GM19328 (cell line): ENCODE measurements around the gene POLN.

Experiments
- ATAC-seq: cut with Tn5 transposase; IDR thresholded peaks from one replicate; pipeline ENCODE4 v1.9.1; 2021; ENCODE audit warnings: mild to moderate bottlenecking, moderate library complexity; ENCODE audit not compliant: unreplicated experiment

The POLN gene

DNA sequence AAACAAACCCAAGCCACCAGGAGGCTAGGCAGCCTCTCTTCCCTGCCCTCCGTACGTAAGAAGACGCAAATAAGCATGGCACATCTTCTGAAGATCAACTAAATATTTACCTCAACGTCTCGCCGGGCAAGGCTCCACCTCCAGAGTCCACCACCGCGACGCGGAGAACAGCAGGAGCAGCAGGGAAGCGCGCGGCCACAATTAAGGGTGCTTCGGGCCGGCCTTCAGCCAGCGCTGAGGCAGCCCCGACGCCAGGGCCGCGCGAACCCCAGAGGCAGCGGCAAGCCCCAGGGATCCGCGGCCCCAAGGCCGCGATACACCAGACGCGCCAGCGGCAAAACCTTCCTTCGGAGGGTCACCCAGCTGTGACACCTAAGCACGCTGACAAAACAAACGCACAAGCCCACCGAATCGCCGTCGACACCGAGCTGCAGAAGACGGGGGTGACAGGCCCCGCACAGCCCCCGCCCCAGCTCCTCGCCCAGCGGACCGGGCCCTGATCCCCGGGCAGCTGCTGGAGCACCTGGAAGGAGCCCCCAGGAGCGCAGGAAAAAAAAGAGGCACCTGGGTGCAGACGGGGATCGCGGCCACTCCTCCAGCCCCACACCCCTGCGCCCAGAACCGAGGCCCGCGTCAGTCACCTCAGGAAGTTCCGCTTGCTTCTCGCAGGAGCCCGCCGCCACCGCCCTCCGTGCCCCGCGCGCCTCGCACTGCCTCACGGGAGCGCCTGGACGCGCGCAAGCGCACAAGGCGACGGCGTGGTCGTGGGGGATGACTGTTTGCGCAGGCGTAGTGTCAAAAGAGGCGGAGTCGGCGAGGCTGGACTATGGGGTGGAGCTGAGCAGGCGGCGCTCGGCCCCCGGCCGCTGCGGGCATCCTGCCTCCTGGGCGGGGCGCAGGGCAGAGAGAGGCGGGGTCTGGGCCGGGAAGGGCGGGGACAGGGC is at the start of gene POLN, which contains the start of gene HAUS3:
Gene POLN, minus strand, starts transcription at position 712 of the 944 bp plus-strand sequence. CDS start 12,890 bp downstream, outside the sequence.
Gene HAUS3, minus strand, starts transcription at position 712 of the 944 bp plus-strand sequence. CDS start 1,175 bp downstream, outside the sequence.
- peak; percentile 89 for ATAC-seq

DNA sequence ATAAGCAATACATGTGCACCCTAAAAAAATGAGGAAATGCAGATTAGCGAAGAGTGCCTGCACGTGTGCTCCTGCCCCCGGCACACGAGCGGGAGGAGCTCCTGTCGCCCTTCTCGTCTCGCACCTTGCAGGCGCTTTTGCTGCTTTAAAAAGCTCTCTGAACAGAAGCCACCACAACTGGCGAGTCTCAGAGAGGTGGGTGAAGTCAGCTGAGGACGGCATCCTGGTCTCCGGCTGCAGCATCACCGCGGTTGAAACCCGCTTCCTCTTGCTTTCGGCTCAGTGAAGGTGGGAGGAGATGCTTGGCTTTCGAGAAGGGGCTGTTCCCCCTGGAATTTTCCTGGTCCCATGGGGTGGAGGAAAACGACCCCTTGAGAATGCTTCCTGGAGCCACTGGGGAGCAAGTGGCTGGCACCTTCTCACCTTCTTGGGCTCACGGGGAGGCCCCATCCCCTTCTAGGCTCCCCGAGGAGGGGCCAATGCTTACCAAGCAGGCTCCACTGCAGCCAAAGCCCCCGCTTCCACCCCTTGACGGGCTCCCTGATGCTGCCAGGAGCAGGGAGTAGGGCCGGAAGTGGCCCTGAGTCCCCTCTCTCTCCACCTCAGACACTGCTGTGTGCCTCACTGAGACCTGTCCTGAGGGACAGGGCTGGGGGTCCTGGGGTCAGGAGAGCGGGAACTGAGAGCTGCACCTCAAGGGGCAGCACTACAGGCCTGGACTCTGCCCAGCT is 49.2 kb upstream of the POLN start:
- no peak for ATAC-seq

DNA sequence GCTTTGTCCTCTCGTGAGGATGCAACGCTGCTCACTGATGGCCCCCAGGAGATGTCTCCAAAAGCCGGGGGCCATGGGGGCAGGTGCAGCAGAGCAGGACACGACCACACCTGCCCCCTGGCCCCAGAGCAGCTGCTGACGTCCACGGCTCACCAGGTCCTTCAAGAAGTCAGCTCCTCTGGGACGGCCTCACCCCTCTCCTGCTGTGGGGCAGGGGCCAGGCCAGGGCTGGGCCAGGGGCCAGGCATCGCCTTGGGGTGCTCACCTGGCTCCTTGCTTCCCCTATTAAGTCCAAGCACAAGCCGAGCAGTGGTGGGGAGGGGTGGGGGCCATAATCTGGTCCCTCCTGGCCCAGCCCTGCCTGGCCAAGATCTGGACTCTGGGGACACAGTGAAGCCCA is 48.6 kb upstream of the POLN start:
- no peak for ATAC-seq

DNA sequence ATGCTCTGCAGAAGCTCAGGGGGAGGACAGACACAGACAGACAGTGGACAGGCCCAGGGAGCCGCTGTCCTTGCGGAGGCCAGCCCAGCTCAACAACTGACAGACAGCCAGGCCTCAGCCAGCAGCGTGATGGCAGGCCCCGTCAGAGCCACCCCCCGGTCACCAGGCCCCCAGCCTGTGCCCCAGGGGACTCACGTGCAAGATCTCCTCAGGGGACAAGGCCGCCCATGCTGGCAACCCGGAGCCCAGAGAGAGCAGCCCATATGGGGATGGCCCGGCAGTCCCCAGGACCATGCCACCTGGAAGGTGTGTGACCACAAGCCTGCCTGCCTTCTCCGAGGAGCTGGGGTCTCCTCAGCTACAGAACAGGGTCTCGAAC is 48.0 kb upstream of the POLN start:
- ATAC-seq, result no peak

DNA sequence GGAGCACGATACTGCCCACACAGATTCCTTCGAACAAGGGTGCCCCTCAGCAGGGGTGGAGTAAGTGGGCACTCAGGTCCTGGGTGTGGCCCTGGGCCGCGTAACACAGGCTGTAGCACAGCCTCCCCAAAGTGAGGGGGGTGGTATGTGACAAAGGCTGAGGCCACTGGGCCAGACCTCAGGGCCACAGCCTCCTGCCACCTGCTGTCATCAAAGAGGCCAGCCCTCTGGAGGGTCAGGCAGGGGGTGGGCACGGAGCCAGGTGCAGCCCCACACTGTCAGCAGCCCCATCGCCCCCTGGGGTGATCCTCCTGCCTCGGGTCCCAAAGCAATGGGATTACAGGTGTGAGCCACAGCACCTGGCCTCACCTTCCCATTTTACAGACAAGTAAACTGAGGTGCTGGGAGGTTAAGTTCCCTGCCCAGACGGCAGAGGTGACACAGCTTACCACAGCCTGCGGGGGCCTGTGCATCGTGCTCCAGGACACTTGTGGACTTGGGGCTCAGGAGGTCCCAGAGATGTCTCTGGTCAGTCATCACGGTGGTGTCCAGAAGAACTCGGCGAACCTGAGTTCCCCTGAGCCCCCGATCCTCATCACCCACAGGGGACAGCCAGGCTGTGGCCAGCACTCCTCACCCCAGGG is 47.5 kb upstream of the POLN start:
- no peak for ATAC-seq

DNA sequence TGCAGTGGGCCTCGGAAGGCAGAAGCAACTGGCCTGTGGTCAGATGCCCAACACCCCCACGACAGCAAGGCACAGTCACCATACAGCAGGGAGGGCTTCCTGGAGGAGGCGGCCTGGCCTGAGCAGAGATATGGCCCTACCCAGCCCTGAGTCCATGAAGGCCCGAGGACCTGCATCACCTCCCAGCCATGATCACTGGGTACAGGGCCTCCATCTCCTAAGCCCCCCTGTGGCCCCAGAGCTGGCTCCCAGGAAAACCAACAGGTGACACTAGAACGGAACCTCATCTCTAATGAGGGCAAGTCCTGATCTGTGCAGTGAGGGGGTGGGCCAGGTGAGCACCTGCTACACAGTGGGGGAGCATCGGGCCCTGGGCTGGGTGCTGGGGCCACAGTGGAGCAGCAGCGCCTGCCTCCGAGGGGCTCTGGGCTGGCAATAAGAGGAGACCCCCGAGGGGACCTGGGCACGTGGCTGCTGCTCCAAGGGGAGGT is 46.2 kb upstream of the POLN start:
- ATAC-seq, result no peak

DNA sequence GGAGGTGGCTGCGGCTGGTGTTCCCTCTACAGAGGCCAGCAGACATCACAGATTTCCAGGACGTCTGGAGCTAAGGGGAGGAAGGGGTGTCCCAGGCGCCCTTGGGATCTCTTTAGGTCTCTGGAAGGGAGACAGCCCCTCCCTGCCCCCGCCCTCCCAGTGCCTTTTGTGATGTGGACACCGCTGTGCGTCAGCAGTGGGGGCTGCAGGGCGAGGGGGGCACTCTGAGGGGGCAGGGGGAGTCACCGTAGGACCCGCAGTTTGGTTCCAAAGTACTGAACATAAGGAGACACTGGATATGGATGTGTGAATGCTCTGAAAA is 45.6 kb upstream of the POLN start:
- ATAC-seq, result no peak

DNA sequence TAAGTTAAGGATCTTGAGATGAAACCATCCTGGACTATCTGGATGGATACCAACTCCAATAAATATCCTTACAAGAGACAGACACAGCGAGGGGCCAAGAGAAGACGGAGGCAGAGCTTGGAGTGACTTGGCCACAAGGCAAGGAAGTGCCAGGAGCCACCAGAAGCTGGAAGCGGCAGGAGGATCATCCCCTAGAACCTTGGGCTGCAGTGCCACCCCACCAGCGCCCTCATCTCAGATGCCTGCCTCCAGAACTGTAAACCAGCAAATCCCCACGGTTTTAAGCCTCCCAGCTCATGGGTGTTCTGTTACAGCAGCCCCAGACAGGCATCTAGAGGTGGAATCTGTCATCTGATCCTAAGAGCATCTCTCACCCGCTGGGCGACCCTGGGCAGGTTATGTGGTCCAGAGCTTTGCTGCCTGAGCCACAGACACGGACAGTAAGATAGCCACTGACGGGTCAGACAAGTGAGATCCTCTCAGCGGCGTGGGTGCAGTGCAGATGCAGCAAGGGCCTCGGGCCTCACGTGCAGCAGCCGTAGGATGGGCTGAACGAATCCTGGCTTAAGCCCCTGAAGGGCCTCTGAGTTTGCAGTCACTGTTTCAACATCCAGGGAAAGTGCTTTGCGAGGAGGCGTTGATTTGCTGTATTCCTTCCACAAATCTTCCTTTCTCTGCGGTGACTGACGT is 45.1 kb upstream of the POLN start:
- ATAC-seq, result no peak

DNA sequence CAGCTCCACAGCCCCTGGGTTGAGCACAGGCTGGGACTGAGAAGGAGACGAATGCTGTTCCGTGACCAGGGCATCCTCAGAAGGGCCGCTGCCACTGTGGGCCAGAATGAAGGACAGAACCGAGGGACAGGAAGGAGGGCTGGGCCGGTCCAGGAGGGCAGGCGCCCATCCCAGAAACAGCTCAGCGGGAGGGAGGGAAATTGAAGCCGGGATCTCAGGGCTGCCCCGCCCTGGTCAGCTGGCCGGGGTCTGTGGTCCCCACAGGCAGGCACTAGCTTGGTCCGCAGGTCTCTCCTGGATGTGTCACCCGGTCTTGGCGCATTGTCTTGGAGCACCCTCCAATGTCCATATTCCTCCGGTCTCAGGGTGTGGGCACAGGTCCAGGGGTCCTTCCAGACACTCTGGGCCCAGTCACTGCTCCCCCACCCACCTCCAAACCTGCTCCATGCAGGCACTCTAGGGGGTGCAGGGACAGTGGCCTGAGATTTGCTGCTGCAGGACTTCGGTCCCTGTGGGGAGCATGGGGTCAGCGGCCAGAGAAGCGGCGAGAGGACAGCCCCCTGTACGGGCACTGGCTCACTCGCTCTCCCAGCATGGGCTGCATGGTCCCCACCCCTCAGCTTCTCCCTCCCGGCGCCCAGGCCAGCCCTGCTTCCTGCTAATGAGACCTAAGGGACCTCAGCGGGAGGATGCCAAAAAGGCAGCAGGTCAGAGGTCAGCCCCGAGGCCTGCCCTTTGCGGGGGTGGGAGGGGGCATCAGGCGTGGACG is 43.9 kb upstream of the POLN start:
- ATAC-seq, result no peak

DNA sequence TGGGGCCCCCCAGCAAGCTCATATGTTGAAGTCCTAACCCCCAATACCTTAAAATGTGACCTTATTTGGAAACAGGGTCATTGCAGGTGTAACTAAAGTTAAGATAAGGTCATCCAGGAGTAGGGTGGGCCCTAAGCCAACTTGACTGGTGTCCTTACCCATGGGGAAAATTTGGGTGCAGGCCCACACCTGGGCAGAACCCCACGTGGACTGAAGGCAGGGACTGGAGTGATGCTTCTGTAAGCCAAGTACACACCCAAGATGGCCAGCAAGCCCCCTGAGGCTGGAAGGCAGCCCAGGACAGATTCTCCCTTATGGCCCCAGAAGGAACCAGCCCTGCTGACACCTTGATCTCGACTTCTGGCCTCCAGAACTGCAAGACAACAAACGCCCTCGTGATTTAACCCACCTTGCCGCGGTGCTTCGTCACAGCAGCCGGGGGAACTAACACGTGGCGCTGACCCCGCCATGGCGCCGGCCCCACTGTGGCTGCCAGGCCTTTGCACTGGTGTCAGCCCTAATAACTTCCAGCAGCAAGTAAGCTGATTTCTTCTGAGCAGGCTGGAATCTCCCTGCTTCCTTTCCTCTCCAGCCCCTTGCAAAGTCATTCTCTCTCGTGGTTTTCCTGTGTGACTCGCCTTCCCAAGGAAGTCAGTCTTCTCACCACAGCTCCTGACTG is 43.2 kb upstream of the POLN start:
- ATAC-seq, result no peak

DNA sequence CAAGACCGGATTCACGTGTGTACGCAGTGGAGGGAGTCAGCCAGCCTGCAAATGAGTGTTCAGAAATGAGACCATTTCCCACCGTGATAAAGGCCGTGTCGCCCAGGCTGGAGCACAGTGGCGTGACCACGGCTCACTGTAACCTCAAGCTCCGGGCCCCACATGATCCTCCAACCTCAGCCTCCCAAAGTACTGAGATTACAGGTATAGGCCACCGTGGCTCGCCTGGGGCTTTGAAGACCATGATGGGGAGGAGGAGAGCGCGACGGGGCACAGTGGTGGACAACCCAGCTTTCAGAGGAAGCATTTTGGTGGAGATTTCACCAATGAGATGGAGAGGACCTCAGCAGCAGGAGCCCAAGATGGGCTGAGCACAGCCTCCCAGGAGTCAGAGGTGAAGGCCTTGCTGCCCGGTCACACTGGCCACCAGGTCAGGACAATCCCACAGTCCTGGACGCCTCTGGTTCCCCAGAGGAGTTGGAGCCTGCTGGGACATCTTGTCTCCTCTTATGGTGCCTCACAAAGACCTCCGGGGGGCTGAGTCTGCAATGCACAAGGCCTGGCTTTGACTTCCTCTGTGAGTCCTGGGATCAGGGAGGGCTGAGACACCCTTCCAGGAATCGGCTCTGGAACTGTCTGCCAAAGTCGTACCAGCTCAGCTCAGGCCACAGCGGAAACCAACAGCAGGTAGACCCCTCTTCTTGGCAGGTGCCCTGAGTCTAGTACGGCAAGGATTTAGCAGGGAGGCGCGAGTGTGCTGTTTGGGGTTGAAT is 42.4 kb upstream of the POLN start:
- ATAC-seq, result no peak

DNA sequence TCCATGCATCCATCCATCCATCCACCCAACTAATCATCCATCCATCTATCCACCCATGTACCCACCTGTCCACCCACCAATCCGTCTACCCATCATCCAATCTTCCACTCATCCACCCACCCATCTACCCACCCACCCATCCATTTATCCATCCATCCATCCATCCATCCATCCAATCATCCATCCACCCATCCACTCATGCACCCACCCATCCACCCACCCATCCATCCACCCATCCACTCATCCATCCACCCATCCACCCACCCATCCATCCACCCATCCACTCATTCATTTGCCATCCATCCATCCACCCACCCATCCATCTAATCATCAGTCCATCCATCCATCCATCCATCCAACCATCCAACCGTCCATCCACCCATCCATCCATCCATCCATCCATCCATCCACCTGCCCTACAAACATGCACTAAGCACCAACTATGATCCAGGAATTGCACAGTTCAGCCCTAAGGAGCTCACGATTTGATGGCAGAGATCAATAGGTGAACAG is 41.3 kb upstream of the POLN start:
- ATAC-seq, result no peak

DNA sequence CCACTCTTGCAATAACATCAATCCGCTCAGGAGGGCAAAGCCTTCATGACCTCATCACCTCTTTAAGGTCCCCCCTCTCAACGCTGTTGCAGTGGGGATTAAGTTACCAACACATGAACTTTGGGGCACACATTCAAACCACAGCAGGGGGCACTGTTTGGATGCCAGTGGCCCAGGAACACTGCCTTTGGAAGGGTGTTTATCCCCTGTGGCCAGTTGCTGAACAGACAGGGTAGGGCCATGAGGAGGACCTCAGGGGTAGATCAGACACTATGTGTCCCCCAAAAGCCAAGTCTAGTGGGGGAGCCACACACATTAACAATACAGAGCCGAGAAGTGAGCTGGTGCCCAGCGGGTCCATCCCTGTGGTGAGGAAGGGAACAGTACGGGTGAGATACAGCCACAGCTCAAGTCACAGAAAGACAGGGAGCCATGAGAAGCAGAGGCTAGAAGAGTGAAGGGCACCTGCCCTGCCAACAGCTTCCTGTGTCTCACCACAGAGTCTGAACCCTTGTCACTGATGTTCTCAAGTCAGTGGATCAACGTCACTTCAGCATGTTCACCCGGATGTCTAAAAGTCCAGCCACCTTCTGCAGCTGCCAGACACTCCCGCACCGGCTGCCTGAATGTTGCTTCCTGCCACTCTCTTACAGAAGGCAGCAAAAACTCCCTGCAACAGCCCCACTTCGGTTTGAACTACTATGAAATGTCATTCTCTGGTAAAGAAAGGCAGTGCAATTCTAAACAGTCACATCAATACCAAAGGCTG is 39.8 kb upstream of the POLN start:
- ATAC-seq, result no peak

DNA sequence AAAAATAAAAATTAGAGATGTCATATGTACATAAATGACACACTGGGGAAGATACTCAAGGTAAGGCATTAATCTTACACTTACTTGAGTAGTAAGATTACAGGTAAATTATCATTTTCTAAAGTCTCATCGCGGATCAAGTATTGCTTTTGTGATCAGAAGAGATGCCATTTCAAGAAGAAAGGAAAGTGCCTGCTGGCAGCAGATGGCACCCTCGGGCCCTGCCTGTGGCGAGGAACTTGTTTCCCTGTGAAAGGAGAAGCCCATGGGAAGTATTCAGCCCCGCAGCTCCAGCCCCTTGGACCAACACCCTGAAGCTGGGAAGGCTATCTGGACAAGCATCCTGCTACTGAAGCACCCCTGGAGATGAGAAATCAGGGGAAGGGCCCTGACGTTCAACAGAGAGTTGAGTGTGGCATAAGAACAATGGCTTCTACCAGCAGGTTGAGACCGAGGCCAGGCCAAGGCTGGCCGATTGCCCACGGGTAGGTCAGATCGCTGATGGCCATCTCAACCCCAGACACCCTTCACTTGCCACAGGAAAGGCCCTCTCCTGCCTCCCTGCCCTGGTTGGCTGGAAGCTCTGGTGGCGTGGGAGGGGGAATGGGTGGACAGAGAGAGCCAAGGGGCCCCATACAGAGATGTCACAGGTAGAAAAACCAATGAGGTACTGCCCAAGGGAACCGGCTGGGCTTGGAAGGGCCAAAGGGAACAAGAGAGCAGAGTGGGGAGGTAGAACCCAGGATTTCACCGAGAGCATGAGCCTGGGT is 38.8 kb upstream of the POLN start:
- ATAC-seq, result no peak

DNA sequence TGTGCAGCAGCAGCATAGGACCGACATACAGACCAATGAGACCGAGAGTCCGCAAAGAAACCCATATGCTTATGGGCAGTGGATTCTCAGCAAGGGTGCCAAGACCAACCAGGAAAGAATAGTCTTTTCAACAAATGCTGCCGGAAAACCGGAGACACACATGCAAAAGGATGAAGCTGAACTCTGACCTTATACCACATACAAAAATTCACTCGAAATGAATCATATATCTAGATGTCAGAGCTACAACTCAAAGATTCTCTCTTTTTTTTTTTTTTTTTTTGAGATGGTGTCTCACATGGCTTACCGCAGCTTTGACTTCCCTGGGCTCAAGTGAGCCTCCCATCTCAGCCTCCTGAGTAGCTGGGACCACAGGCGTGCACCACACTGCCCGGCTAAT is 36.0 kb upstream of the POLN start:
- ATAC-seq, result no peak

DNA sequence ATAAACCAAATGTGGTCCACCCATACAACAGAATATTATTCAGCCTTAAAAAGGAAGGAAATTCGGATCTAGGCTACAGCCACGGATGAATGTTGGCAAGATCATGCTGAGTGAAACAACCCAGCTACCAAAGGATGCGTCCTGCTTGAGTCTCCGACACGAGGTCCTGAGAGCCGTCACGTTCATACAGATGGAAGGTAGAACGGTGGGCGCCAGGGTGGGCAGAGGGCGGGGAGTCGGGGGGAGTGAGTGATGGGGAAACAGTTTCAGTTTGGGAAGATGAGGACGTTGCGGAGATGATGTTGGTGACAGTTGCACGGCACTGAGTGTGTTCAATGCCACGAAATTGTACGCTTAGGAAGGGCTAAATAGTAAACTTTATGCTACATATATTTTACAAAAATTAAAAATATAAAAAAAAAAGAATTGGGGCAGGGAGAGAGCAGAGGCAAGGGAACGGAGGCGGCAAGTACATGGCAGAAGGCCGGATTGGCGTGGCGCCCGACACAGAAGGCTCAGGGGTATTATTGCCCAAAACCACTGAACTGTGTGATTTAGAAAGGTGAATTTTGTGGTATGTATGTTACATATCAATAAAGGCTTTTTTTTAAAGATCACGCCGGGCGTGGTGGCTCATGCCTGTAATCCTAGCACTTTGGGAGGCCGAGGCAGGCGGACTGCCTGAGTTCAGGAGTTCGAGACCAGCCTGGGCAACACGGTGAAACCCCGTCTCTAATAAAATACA is 34.8 kb upstream of the POLN start:
- ATAC-seq, result no peak
